ENCODE results near the gene MYO6.

MYO6 gene

DNA sequence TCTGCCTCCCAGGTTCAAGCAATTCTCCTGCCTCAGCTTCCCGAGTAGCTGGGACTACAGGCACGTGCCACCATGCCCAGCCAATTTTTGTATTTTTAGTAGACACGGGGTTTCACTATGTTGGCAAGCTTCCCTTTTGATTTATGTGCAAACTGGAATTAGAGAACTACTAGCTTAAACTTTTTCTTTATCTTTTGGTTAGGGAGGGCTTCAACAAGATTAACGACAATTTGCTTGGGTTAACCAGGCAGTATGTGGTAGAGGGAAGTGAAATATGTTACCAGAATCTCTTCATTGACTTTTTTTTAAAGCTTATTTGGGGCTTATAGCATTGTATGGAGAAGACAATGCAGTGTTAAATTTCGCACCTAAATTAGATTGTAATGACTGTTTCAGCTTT, 9.0 kb downstream of the MYO6 start:
- TF ChIP-seq POLR2AphosphoS5 (IDR thresholded peaks at IDR 0.05; ENCODE audit: low read depth, low read length) (no peak), TAF1 (IDR thresholded peaks at IDR 0.05; ENCODE audit: borderline replicate concordance, insufficient read depth, low read length) (no peak), FOXP2 (optimal IDR thresholded peaks at IDR 0.05; ENCODE audit: borderline replicate concordance, extremely low read depth, extremely low read length, insufficient read depth) (no peak), SIN3A (IDR thresholded peaks at IDR 0.05; ENCODE audit: borderline replicate concordance, insufficient read depth, low read length) (no peak)
- TF ChIP-seq, protein P1, sequence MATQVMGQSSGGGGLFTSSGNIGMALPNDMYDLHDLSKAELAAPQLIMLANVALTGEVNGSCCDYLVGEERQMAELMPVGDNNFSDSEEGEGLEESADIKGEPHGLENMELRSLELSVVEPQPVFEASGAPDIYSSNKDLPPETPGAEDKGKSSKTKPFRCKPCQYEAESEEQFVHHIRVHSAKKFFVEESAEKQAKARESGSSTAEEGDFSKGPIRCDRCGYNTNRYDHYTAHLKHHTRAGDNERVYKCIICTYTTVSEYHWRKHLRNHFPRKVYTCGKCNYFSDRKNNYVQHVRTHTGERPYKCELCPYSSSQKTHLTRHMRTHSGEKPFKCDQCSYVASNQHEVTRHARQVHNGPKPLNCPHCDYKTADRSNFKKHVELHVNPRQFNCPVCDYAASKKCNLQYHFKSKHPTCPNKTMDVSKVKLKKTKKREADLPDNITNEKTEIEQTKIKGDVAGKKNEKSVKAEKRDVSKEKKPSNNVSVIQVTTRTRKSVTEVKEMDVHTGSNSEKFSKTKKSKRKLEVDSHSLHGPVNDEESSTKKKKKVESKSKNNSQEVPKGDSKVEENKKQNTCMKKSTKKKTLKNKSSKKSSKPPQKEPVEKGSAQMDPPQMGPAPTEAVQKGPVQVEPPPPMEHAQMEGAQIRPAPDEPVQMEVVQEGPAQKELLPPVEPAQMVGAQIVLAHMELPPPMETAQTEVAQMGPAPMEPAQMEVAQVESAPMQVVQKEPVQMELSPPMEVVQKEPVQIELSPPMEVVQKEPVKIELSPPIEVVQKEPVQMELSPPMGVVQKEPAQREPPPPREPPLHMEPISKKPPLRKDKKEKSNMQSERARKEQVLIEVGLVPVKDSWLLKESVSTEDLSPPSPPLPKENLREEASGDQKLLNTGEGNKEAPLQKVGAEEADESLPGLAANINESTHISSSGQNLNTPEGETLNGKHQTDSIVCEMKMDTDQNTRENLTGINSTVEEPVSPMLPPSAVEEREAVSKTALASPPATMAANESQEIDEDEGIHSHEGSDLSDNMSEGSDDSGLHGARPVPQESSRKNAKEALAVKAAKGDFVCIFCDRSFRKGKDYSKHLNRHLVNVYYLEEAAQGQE (IDR thresholded peaks at IDR 0.05; ENCODE audit: insufficient read depth in 1 of 2, low read depth in 2 of 2, low read length in 2 of 2): no peak

GRCh38 chr6:75759207-75759606, 10.2 kb downstream of the MYO6 start:
- no peak for TF ChIP-seq FOXP2 (optimal IDR thresholded peaks at IDR 0.05; ENCODE audit: borderline replicate concordance, extremely low read depth, extremely low read length, insufficient read depth)
- TF ChIP-seq, protein P1 (IDR thresholded peaks at IDR 0.05; ENCODE audit: insufficient read depth in 1 of 2, low read depth in 2 of 2, low read length in 2 of 2): no peak
- TF ChIP-seq SIN3A (IDR thresholded peaks at IDR 0.05; ENCODE audit: borderline replicate concordance, insufficient read depth, low read length): no peak
- no peak for TF ChIP-seq TAF1 (IDR thresholded peaks at IDR 0.05; ENCODE audit: borderline replicate concordance, insufficient read depth, low read length)
- no peak for TF ChIP-seq POLR2AphosphoS5 (IDR thresholded peaks at IDR 0.05; ENCODE audit: low read depth, low read length)

- TF ChIP-seq POLR2AphosphoS5 (IDR thresholded peaks at IDR 0.05; ENCODE audit: low read depth, low read length): no peak
- TF ChIP-seq TAF1 (IDR thresholded peaks at IDR 0.05; ENCODE audit: borderline replicate concordance, insufficient read depth, low read length): no peak
- TF ChIP-seq, protein P1 (IDR thresholded peaks at IDR 0.05; ENCODE audit: insufficient read depth in 1 of 2, low read depth in 2 of 2, low read length in 2 of 2): no peak
- TF ChIP-seq SIN3A (IDR thresholded peaks at IDR 0.05; ENCODE audit: borderline replicate concordance, insufficient read depth, low read length): no peak
- TF ChIP-seq FOXP2 (optimal IDR thresholded peaks at IDR 0.05; ENCODE audit: borderline replicate concordance, extremely low read depth, extremely low read length, insufficient read depth): no peak
Measured at GRCh38 chr6:75760320-75760719, 11.3 kb downstream of the MYO6 start.

- no peak for TF ChIP-seq FOXP2 (optimal IDR thresholded peaks at IDR 0.05; ENCODE audit: borderline replicate concordance, extremely low read depth, extremely low read length, insufficient read depth)
Measured at GRCh38 chr6:75761489-75761888, 12.4 kb downstream of the MYO6 start.

- TF ChIP-seq SIN3A (IDR thresholded peaks at IDR 0.05; ENCODE audit: borderline replicate concordance, insufficient read depth, low read length): no peak
- no peak for TF ChIP-seq POLR2AphosphoS5 (IDR thresholded peaks at IDR 0.05; ENCODE audit: low read depth, low read length)
- no peak for TF ChIP-seq TAF1 (IDR thresholded peaks at IDR 0.05; ENCODE audit: borderline replicate concordance, insufficient read depth, low read length)
- TF ChIP-seq, protein P1 (IDR thresholded peaks at IDR 0.05; ENCODE audit: insufficient read depth in 1 of 2, low read depth in 2 of 2, low read length in 2 of 2): no peak
- no peak for TF ChIP-seq FOXP2 (optimal IDR thresholded peaks at IDR 0.05; ENCODE audit: borderline replicate concordance, extremely low read depth, extremely low read length, insufficient read depth)
Measured at GRCh38 chr6:75762063-75762462, 13.0 kb downstream of the MYO6 start.

Data from PFSK-1 (cell line).